Kidney capillary endothelial cell (primary cell): Measurements from ENCODE around the gene TYK2.
"Not testable (repeated sequence)": the region's sequence is repeated elsewhere in the genome, so short reads cannot be mapped to it uniquely, and the experiment has no call there.

Source experiments
- DNase-seq: peaks from one replicate; pipeline ENCODE4 v3.0.0-alpha.2; 2018; ENCODE audit warnings: low spot score

TYK2 gene

GRCh38 chr19:10372690-10373089 lies 7.7 kb downstream of the TYK2 start:
- no peak for DNase-seq

DNA sequence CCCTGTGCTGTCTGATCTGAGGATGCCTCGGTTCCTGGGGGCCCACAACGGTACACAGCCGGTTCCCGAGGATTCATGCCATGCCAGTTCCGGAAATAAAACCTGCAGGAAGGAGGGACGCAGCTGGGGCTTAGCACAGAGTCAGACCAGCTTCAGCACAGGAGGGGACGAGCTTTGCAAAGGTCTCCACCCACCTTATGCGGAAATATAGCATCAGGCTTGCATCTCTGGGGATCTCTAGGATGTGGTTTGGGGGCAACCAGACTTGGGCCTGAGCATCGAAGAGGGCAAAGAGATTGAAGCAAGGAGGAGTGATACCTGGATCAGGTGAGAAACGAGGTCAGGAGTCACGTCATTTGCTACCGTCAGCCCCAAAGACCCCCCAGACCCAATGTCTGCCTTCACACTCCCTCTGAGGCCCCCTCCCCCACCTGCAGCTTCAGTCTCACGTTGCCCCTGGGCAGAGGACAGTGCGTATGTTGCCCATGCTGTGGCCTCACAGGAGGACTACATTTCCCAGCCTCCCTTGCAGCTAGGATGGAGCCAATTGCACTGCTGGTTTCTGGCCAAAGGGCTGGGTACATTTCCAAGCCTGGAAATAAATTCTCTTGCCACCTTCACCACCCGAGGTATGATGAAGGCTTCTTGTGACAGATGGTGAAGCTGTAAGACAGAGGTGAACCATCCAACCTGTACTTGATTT lies 12.1 kb downstream of the TYK2 start:
- DNase-seq: no peak

GRCh38 chr19:10366950-10367512 lies 13.3 kb downstream of the TYK2 start:
- not testable (repeated sequence) for DNase-seq

GRCh38 chr19:10365518-10365917 lies 14.9 kb downstream of the TYK2 start:
- no peak for DNase-seq

- DNase-seq: no peak
Observed at GRCh38 chr19:10364644-10365043, 15.7 kb downstream of the TYK2 start.

GRCh38 chr19:10363789-10364281 lies 16.5 kb downstream of the TYK2 start:
- DNase-seq: no peak

DNA sequence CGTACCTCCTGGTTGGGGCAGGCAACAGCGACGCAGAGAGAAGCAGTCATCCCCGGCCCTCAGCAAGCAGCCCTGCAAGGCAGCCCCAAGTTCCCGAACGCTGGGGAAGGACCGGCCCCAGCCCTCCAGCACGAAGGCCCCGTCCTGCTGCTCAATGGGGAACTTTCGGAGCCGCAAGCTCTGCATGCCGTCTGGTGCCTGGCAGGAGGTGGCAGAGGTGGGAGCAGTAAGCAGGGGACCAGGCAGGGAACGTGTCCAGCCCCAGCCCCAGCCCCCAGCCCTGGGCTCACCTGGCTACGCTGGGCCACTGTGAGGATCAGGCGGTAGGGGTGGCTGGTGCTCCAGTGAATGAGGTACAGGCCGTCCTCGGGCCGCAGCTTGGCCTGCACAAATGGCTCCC lies 18.1 kb downstream of the TYK2 start:
- no peak for DNase-seq

- DNase-seq: no peak
Observed at GRCh38 chr19:10361569-10362011, 18.8 kb downstream of the TYK2 start.

- no peak for DNase-seq
Observed at GRCh38 chr19:10356431-10356830, 23.9 kb downstream of the TYK2 start.

DNA sequence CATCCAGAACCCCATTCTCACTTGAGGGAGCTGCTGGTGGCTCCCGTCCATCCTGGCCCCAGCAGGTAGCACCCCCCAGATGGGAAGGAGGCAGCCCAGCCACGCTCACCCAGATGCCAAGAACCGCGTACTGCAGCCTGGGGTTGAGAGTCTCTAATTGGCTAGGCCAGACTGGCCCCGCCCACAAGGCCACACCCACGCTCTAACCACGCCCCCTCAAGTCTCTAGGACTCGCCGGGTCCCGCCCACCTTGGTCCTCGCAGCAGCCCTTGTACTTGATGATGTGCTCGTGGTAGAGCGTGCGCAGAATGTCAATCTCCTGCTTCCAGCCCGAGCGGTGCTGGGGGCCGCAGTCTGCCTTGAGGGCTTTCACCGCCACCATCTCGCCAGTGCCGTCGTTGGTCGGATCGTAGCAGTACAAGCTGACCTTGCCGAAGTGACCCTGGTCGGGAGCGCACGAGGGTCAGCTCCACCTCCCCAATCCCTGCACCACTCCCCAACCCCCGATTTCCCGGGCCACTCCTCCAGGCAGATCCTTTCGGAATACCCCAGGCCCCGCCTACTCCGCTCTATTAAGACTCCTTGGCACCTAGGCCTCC lies 26.5 kb downstream of the TYK2 start:
- DNase-seq: peak; percentile 28

DNA sequence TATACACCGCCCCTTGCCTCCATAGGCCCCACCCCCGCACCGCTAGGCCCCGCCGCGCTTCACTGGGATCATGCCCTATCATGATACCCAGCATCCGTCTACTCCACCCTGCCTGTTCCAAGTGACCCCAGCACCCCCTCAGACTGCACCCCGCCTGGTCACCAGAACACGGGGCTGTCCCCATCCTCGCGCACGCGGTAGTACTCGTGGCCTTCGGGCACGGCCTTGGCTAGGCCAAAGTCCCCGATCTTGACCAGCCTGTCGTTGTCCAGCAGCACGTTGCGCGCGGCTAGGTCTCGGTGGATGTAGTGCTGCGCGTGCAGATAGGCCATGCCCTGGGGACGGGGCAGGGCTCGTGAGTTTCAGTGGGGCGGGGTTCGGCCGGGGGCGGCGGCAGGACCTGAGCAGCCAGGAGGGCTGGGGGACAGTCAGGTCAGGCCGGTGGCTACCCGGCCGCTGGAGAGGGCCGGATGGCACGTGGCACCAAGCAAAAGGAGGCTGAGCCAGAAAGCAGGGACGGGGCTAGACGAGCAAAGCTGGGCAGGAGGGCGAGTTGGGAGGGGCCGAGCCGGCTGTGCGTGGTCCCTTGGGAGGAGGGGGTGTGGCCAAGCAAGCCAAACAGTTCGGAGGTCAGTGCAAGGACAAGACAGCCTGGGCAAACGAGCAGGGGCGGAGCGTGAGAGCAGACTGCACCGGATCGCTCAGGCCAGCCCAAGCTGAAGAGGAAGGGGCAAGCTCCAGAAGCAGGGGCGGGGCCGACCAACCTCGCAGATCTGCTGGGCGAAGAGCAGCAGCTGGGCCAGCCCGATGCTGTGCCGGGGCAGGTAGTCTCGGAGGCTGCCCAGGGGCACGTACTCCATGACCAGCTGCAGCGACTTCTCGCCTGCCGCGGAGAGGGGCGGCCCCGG lies 27.4 kb downstream of the TYK2 start:
- no peak for DNase-seq

DNA sequence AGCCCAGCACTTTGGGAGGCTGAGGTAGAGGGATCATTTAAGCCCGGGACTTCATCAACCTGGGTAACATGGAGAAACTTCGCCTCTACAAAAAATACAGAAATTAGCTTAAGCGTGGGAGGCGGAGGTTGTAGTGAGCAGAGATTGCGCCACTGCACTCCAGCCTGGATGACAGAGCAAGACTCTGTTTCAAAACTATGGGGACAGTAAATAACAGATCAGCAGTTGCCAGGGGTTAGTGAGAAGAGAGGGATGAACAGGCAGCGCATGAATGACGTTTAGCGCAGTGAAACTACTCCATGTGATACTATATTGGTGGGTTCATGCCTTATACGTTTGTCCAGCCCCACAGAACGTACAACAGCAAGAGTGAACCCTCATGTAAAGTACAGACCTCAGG lies 33.9 kb downstream of the TYK2 start:
- DNase-seq: no peak

GRCh38 chr19:10344780-10345179 lies 35.6 kb downstream of the TYK2 start:
- no peak for DNase-seq

DNA sequence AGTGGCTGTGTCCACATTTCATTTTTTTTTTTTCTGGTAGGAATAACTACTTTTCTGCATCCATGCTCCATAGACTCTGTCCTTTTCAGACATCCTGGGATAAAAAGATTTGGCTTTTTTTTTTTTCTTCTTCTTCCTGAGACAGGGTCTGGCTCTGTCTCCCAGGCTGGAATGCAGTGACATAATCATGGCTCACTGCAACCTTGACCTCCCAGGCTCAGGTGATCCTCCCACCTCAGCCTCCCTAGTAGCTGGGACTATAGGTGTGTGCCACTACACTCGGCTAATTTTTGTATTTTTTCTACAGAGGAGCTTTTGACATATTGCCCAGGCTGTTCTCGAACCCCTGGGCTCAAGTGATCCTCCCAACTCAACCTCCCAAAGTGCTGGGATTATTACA lies 36.9 kb downstream of the TYK2 start:
- no peak for DNase-seq

GRCh38 chr19:10339977-10340376 lies 40.4 kb downstream of the TYK2 start:
- no peak for DNase-seq

GRCh38 chr19:10339380-10339960 lies 40.9 kb downstream of the TYK2 start, which contains the start of gene ICAM3:
ICAM3 (minus strand) TSS chr19:10339624; CDS start chr19:10339614, 10 bp downstream.
- DNase-seq: no peak

DNA sequence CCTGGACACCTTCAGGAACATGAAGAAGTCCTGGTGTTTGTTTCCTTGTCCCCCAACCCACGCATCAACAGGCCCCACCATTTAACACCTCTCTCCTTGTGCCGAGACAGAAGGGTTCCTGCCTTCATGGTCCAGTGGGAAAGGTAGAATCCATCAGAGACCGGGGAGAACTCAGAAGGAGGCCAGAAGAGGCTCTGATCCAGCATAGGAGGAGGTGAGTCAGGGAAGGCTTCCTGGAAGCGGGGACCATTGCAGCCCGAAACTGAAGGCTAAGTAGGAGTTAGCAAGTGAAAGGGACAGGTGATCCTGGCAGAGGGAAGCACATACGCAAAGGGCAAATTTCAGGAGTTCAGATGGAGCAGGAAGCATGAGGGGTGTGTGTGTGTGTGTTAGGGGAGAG lies 41.4 kb downstream of the TYK2 start:
- no peak for DNase-seq

DNA sequence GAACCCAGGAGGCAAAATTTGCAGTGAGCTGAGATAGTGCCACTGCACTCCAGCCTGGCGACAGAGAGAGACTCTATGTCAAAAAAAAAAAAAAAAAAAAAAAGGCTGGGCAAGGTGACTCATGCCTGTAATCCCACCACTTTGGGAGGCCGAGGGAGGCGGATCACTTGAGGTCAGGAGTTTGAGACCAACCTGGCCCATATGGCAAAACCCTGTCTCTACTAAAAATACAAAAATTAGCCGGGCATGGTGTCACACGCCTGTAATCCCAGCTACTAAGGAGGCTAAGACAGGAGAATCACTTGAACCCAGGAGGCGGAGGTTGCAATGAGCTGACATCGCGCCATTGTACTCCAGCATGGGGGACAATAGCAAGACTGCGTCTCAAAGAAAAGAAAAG lies 43.6 kb downstream of the TYK2 start:
- DNase-seq: not testable (repeated sequence)

DNA sequence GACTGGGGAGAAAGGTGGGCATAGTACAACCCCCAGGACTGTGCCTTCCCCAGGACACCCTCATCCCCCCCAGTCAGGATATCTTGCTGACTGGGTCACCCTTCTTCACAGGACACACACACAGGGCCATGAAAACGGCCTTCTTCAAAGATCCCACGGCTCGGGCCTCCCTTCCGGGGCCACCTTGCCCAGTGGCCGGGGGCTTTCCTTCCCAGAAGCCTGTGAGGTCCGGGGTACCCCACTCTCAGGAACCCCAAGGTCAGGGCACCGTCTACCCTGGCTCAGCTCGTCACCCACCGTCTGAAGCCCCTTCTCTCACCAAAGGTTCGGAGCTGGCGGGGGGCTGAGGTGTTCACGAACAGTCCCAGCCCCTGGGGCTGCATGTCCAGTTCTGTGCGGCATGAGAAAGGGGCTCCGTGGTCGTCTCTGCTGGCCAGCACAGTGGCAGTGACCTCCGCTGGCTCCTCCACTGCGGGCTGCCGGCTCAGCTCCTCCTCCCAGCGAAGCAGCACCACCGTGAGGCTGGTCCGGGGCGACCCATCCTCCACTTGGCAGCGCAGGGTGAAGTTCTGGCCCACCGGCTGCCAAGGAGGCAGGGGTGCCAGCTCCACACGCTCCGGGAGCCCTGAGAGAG lies 44.9 kb downstream of the TYK2 start:
- no peak for DNase-seq

DNA sequence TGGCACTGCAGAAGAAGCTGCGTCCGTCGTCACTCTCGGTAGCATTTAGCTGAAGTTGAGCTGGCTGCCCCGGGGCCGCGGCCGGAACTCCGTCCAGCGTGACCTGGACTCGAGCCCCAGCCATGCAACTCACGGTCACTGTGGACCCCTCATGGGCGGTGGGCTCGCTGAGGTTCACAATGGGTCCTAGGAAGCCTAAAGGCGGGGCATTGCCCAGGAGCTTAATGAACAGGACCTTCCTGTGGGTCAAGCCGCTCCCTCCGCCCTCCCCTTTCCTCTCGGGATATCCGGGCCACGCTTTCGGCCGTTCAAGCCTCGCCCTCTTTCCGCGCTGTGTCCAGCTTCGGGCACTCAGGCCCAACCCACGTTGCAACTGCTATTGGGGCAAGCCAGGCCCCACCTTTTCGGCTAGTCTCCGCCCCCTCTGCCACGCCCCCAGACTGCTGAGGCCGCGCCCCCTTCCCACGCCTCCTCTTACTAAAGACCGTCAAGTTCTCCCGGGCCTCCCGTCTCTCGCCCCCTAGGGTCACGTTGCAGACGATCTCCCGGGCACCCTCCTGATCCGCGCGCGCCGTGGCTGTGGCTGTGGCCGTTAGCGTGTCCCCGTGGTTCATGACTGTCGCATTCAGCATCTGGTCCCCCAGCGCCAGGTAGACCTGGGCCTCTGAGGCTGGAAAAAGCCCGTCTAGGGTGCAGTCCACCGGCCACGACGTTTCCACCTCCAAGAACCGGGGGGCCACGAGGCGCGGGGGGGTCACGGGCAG lies 45.6 kb downstream of the TYK2 start:
- DNase-seq: peak; percentile 89
